Measurements from ENCODE around the gene C17orf50. TPM values are rescaled to one million over a fixed set of nuclear protein-coding genes. Genes with fewer than 3 reads are reported as not detected.

C17orf50 gene
- total RNA-seq, 6 experiments from 2014 or later = not detected

GRCh38 chr17:35716173-35716572, 44.5 kb upstream of the C17orf50 start:
- no peaks in the 10 kb centered on the region for H3K36me3 ChIP-seq
- ATAC-seq (no peak), DNase-seq (no peak)
- no peak overlapping the region for H3K4me3 ChIP-seq
- H3K27ac ChIP-seq = peak overlapping the region in 2 of 3 donors; percentile 37 to 77
- 75% methylated on average over 3 of the region's 3 CpGs for WGBS (ENCODE audit: insufficient coverage, low coverage, low lambda C conversion rate, missing lambda C conversion rate)
- no peaks in the 10 kb centered on the region for H3K27me3 ChIP-seq
- no peaks in the 10 kb centered on the region for H3K9me3 ChIP-seq
- intact Hi-C loops (cut with DNase I) = no loop called here
- TF ChIP-seq POLR2A (IDR thresholded peaks at IDR 0.05) = no peak
- no peak for TF ChIP-seq CTCF (IDR thresholded peaks at IDR 0.05)
- peaks cover 0 to 58% (median 14%) of the 10 kb centered on the region in 4 donors for H3K4me1 ChIP-seq

- ATAC-seq = peak; percentile 58 to 83 (median 74)
- Histone ChIP-seq H3K27ac (peak overlapping the region in 2 of 3 donors; percentile 37 to 77), H3K27me3 (no peaks in the 10 kb centered on the region), H3K4me3 (no peak overlapping the region), H3K4me1 (peaks cover 0 to 57% (median 13%) of the 10 kb centered on the region in 4 donors), H3K9me3 (no peaks in the 10 kb centered on the region), H3K36me3 (no peaks in the 10 kb centered on the region)
- 13% methylated on average over 4 of the region's 4 CpGs for WGBS (ENCODE audit: insufficient coverage, low coverage, low lambda C conversion rate, missing lambda C conversion rate)
- intact Hi-C loops (cut with DNase I) = no loop called here
- no peak for TF ChIP-seq POLR2A (IDR thresholded peaks at IDR 0.05)
- TF ChIP-seq CTCF (IDR thresholded peaks at IDR 0.05) = no peak
- DNase-seq = peak in 1 of 3 donors; percentile 73
Measured at GRCh38 chr17:35716897-35717465, 43.7 kb upstream of the C17orf50 start.

- TF ChIP-seq POLR2A (IDR thresholded peaks at IDR 0.05) = no peak
- no peak for TF ChIP-seq CTCF (IDR thresholded peaks at IDR 0.05)
- DNase-seq (no peak), ATAC-seq (peak; percentile 20 to 67 (median 44))
- Histone ChIP-seq H3K4me3 (no peak overlapping the region), H3K27me3 (no peaks in the 10 kb centered on the region), H3K36me3 (no peaks in the 10 kb centered on the region), H3K27ac (peak overlapping the region in 2 of 3 donors; percentile 37 to 77), H3K4me1 (peaks cover 0 to 52% (median 10%) of the 10 kb centered on the region in 4 donors), H3K9me3 (no peaks in the 10 kb centered on the region)
- 43% methylated on average over 2 of the region's 2 CpGs for WGBS (ENCODE audit: insufficient coverage, low coverage, low lambda C conversion rate, missing lambda C conversion rate)
- intact Hi-C loops (cut with DNase I) = no loop called here
Measured at GRCh38 chr17:35717475-35717874, 43.2 kb upstream of the C17orf50 start.

- no peak for TF ChIP-seq POLR2A (IDR thresholded peaks at IDR 0.05)
- no peak for TF ChIP-seq CTCF (IDR thresholded peaks at IDR 0.05)
- no peak overlapping the region for H3K27ac ChIP-seq
- no peak for DNase-seq
- WGBS (ENCODE audit: insufficient coverage, low coverage, low lambda C conversion rate, missing lambda C conversion rate) = 94% methylated on average over 2 of the region's 2 CpGs
- ATAC-seq = no peak
- no peak overlapping the region for H3K4me3 ChIP-seq
- H3K27me3 ChIP-seq = no peaks in the 10 kb centered on the region
- intact Hi-C loops (cut with DNase I) = no loop called here
- H3K36me3 ChIP-seq = peaks cover 0 to 20% (median 7%) of the 10 kb centered on the region in 4 donors
- no peaks in the 10 kb centered on the region for H3K9me3 ChIP-seq
- peaks cover 0 to 2% (median 0%) of the 10 kb centered on the region in 4 donors for H3K4me1 ChIP-seq
Measured at GRCh38 chr17:35723735-35724134, 37.0 kb upstream of the C17orf50 start.
